Stimulated activated CD8-positive, alpha-beta memory T cell treated with anti-CD3 and anti-CD28 coated beads, Interleukin-15, amount 100 ng/mL, for 4 hours (primary cell): ENCODE data around the gene ZNF316.
"Not testable (repeated sequence)": the region's sequence is repeated elsewhere in the genome, so short reads cannot be mapped to it uniquely, and the experiment has no call there.

Source experiments
- DNase-seq, 2 donors: peaks; one replicate each; pipeline ENCODE4 v3.0.0-alpha.2; 2020; ENCODE audit warnings: low read depth in 2 of 2

The ZNF316 gene

DNA sequence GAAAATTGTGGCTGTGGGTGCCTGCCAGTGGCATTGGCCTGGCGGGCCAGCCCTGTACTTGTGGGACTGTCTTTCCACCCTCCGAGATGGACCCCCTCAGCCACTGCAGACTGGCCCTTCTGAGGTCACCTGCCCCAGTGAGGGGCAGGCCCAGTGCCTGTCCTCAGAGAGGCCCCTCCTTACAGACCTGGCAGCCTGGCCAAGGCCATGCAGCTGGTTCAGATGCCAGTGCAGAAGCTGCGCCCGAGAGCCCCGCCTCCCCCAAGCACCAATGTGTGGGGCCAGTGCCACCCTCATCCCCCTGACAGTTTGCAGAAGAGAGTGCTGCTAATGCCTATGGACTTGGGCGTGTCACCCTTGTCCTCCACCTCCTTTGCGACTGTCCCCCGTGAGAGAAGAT, 10.0 kb downstream of the ZNF316 start:
- no peak for DNase-seq

DNA sequence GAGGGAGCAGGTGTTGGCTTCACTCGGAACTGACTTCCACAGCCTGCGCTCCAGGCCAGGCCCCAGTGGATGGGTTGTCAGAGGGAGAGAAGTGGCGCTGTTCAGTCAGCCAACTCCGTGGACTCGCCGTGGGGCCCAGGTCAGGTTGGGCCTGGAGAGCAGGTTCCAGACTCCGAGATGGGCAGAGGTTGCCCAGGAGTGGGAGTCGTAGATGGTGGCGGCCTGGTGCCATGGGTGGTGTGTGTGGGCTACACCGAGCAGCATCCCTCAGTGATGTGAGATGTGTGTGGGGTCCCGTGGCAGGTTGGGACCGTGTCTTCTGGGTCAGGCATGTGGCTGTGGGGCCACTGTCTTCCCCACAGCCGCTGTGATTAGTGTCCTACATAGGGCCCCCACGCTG, 10.4 kb downstream of the ZNF316 start:
- DNase-seq, result no peak

DNA sequence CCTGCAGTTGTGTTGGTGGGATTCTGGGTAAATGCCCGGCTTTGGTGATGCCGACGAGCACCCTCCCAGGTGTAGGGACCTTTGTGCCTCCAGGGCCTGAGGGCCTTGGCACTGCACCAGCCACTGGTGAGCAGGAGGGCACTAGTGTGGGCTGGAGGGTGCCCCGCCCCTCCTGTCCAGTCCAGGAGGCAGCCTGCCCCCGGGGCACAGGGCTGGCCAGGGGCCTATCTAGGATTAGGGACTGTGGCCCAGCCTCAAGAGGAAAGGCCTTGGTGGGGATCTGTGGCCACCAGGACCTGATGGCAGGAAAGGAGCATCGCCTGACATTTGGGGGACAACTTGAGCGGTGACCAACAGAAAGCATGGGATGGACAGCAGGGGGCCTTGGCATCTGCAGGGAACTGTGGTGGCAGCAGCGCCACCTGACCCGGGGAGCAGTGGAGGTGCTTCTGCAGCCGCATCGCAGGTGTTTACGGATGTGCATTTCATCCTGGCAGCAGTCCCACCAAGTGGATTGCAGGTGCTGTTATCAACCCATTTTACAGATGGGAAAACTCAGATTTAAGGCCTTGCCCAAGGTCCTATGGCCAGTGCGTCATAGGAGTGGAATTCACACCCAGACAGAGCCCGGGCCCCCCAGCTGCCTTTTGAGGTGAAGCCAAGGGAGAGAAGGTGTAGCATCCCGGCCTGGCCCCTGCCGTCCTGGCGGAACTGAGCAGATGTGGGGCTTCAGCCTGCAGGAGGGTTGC, 11.1 kb downstream of the ZNF316 start:
- no peak for DNase-seq

DNA sequence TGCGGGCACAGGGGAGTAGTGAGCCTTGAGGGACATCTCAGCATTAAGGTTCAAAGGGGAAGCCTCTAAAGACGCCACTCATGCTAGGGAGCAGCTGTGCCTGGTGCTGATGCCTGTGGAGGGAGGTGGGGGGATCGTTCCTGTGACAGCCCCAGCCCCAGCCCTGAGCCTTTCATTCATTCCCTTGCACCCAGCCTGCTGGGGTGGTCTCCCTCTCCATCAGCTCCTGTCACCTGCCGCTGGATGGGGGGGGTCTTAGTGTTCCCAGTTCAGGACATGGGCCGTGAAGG, 11.6 kb downstream of the ZNF316 start:
- DNase-seq, result no peak

DNA sequence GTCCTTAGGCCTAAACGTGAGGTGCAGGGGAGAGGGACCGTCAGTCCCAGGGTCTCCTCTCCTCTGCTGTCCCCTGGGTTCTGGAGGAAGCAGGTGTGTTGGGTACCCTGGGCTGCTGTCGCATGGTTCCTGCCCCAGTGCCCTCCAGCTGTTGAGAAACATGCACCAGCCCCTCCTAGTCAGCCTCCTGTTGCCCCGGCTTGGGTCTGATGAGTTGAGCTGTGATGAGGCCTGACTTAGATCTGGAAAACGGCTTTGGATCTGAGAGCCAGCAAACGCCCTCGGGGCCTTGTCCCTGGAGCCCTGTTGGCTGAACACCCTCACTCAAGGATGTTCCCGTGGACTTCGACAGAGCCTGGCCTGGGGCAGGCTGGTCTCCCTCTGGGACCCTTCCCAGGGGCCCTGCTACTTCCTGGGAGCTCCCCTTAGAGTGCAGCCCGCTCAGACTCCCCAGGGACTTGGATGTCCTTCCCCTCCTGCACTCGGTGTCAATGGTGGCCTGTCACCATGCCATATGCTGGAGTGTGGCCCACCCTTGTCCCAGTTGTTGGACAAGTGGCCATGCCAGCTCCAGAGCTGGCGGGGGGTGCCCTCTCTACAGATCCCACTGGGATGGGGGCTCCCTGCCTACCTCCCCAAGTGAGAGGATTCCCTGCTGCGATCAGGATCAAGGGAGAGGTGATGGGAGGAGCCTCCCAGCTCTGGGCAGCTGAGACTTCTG, 12.3 kb downstream of the ZNF316 start:
- no peak for DNase-seq

DNA sequence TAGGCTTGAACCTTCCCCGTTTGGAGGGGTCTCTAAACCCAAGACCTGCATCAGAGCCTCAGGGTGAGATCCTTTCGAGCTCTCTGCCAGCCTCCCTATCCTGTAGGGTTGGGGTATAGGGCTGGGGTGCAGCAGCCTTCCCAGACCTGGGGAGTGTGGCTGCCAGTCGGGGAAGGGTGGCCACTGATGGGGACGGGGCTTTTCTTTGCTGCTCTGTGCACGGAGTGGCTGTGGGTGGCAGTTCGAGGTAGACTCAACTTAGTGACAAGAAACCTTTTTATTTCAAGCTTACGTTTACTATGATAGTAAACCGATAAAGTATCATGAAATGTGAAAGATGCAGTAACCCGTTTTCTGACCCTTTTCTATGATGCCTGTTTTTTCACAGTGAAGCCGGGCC, 13.0 kb downstream of the ZNF316 start:
- DNase-seq, result no peak

DNA sequence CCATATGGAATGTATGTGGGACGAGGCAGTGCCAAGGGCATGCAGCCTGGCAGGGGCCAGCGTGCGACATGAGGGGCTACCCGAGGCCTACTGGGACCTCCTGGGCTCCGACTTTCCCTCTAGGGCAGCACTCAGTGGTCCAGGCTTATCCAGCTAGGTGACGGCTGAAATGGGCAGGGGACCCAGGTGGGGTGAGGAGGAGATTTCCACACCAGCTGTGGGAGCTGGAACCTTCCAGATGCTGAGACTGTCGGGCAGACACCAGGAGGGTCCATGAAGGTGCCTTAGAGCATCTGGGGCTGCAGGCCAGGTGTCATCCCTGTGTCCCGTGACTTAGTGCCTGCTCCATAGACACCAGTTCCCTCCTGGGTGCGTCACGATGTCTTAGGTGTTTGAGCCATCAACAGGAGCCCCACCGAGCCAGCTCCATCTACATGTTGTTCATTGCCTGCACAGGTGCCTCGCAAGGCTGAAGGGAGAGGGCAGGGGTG, 13.4 kb downstream of the ZNF316 start:
- DNase-seq, result no peak

DNA sequence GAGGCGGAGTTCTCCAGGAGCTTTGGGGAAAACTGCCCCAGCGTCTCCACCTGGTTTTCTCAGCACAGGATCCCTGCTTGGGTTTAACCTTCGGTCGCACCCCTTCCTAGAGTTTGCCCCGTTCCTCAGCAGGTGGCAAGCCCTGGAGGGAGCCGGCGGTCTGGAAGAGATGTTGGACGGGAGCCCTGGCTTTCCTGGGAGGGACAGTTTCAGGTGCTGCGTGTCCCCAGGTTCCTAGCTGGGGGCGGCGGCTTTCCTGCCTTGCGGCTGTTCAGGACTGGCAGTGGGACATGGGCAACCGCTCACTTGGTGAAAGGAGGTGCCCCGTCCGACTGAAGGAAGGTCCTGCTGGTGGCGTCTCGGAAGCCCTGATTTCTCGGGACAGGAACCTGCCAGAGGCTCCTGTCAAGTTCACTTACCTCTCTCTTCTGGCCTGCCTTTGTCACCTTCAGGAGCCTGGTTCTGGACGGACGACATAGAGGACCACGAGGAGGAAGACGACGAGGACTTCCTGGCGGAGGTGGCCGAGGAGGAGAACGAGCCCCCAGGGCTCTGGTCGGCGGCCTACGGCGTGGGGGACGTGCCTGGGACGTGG, 14.8 kb downstream of the ZNF316 start:
- DNase-seq, result no peak

DNA sequence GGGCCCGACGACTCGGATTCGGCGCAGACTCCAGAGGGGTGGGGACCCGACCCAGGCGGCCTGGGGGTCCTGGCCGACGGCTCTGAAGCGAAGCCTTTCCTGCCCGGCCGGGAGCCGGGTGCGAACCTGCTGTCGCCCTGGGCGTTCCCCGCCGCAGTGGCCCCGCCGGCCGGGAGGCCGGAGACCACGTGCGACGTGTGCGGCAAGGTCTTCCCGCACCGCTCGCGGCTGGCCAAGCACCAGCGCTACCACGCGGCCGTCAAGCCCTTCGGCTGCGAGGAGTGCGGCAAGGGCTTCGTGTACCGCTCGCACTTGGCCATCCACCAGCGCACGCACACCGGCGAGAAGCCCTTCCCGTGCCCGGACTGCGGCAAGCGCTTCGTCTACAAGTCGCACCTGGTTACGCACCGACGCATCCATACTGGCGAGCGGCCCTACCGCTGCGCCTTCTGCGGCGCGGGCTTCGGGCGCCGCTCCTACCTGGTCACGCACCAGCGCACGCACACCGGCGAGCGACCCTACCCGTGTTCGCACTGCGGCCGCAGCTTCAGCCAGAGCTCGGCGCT, 15.4 kb downstream of the ZNF316 start:
- DNase-seq, result no peak

DNA sequence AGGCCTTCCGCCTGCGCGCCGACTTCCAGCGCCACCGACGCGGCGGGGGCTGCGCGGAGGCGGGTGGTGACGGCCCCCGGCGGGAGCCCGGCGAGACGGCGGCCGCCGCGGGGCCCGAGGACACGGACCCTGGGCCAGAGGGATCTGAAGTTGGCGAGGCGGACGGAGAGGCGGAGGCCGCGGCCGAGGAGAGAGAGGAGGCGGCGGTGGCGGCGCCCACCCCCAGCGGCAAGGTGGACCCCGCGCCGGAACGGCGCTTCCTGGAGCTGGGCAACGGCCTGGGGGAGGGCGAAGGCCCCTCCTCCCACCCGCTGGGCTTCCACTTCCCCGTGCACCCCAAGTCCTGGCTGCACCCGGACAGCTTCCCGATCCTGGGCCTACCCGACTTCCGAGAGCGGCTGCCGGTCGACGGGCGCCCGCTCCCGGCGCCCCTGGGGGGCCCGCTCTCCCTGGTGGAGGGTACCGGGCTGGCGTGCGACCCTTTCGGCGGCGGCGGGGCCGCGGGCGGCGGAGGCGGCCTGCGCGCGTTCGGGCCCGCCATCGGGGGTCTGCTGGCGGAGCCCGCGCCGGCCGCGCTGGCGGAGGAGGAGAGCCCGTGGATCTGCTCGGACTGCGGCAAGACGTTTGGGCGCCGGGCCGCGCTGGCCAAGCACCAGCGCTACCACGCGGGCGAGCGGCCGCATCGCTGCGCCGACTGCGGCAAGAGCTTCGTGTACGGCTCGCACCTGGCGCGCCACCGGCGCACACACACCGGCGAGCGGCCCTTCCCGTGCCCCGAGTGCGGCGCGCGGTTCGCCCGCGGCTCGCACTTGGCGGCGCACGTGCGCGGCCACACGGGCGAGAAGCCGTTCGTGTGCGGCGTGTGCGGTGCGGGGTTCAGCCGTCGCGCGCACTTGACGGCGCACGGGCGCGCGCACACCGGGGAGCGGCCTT, 16.2 kb downstream of the ZNF316 start:
- no peak for DNase-seq

DNA sequence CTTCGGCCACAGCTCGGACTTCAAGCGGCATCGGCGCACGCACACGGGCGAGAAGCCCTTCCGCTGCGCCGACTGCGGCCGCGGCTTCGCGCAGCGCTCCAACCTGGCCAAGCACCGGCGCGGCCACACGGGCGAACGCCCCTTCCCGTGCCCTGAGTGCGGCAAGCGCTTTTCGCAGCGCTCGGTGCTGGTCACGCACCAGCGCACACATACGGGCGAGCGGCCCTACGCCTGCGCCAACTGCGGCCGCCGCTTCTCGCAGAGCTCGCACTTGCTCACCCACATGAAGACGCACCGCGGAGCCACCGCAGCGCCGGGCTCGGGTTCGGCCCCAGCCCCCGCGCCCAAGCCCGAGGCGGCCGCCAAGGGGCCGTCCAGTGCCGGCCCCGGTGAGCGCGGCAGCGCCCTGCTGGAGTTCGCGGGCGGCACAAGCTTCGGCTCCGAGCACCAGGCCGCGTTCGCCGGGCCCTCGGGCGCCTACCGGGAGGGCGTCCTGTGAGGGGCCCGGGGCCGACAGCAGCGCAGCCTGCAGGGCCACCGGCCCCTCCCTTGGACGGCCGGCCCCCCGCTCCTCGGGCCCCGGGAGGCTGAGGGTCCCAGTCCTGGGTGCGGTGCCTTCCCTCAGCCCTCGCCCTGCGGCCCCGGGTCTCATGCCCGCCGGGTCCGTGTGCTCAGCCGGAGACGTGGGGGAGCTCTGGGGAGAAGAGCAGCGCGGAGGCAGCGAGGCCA, 17.2 kb downstream of the ZNF316 start:
- DNase-seq, result no peak

DNA sequence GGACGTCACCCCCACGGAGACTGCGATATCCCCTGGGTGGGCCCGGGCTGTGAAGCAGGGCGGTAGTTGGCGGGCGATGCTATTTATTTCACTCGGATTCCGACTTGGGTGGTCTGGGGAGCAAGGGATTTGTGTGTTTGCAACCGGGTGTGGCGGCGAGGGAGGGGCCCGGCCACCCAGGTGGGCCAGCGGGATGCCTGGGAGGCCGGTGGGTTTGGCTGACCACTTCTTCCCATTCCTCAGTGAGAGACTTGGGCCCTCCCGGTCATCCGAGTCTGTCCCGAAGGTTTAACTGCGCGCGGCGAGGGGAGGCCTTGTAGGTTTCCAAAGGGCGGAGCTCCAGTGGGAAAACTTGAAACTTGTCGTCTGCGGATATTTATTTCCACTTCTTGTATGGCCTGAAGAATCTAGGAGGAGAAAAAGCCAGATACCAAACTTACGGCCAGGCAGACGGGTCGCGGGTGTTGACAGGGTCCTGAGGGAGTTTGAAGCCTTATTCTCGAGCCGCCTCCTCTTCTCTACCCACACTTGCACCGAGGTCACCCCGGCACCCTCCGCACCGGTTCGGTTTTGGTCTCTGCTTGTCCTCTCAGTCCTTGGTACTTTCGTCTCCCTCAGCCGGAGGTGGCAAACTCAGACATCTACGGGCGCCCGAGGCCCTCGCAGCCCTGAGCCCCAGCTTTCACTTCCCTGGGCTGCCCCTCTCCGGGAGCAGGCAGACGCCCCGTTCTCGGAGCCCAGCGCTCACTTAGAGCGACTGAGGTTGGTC, 17.9 kb downstream of the ZNF316 start:
- DNase-seq, result no peak

DNA sequence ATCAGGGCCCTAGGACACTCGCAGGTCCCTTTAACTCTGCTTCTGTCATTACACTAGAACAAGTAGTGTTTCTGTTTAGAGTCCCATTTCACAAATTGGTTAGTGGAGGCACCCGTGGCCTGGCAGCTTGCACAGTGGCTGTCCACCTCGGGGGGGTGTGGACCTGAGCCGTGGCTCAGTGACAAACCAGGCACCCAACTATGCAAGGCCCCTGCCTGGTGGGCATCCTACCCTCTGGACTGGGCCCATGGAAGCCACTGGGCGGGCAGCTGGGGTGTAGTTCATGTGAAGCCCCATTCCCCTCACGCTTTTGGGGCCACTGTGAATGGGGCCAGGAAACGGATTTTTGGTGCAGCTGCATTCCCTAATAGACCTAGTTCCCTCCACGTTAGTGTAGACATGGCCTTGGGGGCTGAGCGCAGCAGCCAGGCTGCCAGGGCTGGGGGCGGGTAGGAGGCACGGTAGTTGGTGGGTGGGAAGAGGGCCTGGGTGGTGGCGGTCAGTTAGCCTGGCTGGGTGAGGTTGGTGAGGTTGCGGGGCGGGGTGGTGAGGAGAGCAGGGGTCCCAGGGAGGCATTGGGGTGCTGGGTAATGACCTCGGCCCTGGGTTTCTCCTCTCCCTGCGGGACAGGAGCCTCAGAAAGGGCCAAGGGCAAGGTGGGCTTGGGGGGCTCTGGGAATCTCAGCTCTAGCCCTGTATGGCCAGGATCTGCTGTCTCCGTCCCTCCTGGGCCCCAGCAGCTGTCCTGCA, 18.7 kb downstream of the ZNF316 start:
- DNase-seq, result no peak

DNA sequence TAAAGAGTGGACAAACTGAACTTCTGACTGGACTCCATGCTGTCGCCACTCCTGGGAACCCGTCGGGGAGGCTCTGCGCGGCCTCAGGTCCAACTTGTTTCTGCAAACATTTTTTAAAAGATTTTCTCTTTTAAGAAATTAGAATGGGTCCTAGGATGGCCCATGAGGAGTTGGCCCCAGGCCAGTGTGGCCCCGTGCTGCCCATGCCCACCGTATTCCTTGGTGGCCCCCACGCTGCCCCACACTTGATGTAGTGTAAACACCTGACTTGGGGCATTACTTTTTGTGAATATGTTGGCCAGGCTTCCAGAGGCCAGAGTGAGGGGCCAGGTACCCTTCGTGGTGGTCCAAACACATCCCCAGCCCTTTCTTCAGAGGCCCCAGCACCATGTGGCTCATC, 19.3 kb downstream of the ZNF316 start:
- DNase-seq, result no peak

DNA sequence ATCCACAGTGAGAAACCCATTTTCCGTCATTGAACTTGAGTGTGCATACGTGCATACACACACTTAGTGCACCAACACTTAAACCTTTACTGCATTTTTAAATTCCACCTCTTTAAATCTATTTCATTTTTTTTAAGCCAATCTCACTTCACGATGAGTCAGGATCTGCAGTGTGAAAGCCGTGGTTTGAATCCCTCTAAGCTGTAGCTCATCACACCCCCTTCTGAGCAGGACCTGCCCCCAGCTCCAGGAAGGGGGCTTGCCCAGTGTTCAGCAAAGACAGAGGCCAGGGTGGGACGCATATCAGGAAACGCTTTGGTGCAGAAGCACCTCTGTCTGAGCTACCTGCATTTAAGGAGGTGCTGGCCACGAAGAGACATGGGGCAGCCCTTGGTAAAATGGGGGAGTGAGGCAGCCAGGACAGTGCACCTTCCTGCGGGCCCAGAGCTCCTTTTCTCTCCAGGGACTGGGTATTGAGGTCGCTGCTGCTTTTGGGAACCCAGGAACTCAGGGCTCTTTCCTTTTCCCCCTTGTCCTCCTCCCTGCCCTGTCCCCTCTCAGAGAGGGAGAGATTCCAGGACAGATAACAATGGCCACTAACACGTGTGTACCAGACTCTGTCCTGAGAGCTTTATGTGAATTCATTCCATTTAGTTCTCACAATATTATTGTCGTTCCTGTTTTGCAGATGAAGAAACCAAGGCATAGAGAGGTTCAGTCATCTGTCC, 21.7 kb downstream of the ZNF316 start:
- no peak for DNase-seq

DNA sequence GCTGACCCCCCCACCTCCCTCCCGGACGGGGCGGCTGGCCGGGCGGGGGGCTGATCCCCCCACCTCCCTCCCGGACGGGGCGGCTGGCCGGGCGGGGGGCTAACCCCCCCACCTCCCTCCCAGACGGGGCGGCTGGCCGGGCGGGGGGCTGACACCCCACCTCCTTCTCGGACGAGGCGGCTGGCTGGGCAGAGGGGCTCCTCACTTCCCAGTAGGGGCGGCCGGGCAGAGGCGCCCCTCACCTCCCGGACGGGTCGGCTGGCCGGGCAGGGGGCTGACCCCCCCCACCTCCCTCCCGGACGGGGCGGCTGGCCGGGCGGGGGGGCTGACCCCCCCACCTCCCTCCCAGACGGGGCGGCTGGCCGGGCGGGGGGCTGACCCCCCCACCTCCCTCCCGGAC, 33.7 kb downstream of the ZNF316 start:
- DNase-seq, result not testable (repeated sequence)

DNA sequence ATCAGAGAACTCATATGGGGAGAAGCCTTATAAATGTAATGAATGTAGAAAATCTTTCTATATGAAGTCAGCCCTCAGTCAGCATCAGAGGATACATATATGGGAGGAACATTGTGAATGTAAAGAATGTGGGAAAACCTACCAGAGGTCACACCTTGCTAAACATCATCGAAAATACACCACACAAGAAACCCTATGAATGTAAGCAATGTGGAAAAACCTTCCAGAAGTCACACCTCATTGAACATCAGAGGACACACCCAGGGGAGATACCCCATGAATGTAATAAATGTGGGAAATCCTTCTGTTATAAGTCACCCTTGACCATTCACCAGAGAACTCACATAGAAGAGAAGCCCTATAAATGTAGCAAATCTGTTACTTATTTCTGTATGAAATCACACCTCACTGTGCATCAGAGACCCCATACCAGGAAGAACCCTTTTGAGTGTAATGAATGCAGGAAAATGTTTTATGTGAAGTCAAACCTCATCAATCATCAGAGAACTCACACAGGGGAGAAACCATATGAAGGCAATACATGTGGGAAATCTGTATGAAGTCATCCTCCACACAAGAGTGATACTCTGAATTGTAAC, 38.8 kb downstream of the ZNF316 start:
- DNase-seq, result no peak

DNA sequence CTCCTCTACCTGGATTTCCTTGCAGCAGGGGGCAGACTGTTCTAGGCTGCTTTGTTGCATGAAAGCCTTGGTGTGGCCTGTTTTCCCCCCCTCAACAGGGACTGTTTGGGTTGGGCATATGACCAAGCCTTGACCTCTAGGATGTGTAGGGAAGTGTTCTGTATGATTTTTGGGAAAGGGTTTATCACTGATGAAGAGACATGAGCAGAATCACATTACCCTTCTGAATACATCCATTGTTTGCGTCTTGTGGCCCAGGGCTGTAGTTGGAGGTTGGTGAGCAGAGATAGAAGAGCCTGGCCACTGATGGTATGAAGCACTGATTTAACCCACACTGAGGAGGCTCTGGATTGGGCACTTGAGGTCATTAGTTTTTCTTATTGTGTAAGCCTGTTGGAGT, 43.0 kb downstream of the ZNF316 start:
- DNase-seq, result no peak
